SK-N-SH treated with all-trans-retinoic acid at 6 μM for 48 hours (cell line): Measurements from ENCODE around the gene IL5.
"Not testable (repeated sequence)": the region's sequence is repeated elsewhere in the genome, so short reads cannot be mapped to it uniquely, and the experiment has no call there.

Experiments used
- ATAC-seq: fragments of 200-7000 bp; cut with Tn5 transposase; 3 replicates; pipeline ENCODE4 v1.9.1; 2020; ENCODE audit warnings: mild to moderate bottlenecking, moderate library complexity
- ARNTL ChIP-seq: fragments of 450-650 bp; formaldehyde crosslinking; IDR thresholded peaks from 2 replicates; pipeline ENCODE4 v1.5.0; 2020; ENCODE audit warnings: low read depth, mild to moderate bottlenecking, moderate library complexity, borderline replicate concordance
- BACH2 ChIP-seq: fragments of 250-450 bp; sonication (Bioruptor Pico); IDR thresholded peaks from 2 replicates; pipeline ENCODE4 v1.9.0; 2021; ENCODE audit warnings: mild to moderate bottlenecking, borderline replicate concordance
- CSDC2 ChIP-seq: fragments of 250-450 bp; sonication (Bioruptor Pico); IDR thresholded peaks from 2 replicates; pipeline ENCODE4 v1.5.0; 2020; ENCODE audit warnings: mild to moderate bottlenecking, moderate library complexity
- CSRNP3 ChIP-seq: fragments of 250-450 bp; sonication (Bioruptor Pico); IDR thresholded peaks from 2 replicates; pipeline ENCODE4 v1.5.1; 2021; ENCODE audit warnings: mild to moderate bottlenecking, moderate library complexity
- ESRRG ChIP-seq: fragments of 250-450 bp; sonication (Bioruptor Pico); IDR thresholded peaks from 2 replicates; pipeline ENCODE4 v1.6.1; 2021; ENCODE audit warnings: mild to moderate bottlenecking
- GLIS3 ChIP-seq: fragments of 250-450 bp; sonication (Bioruptor Pico); IDR thresholded peaks from 2 replicates; pipeline ENCODE4 v1.5.0; 2020; ENCODE audit warnings: mild to moderate bottlenecking, moderate library complexity
- ISL1 ChIP-seq: fragments of 250-450 bp; sonication (Bioruptor Pico); IDR thresholded peaks from 2 replicates; pipeline ENCODE4 v2.1.2; 2022; ENCODE audit warnings: mild to moderate bottlenecking, moderate library complexity
- OSR1 ChIP-seq: fragments of 250-450 bp; sonication (Bioruptor Pico); IDR thresholded peaks from 2 replicates; pipeline ENCODE4 v1.8.0; 2022; ENCODE audit warnings: moderate library complexity, mild to moderate bottlenecking, inconsistent platforms
- SNAI2 ChIP-seq: fragments of 250-450 bp; sonication (Bioruptor Pico); IDR thresholded peaks from 2 replicates; pipeline ENCODE4 v1.5.0; 2020; ENCODE audit warnings: mild to moderate bottlenecking, moderate library complexity
- TCF4 ChIP-seq: fragments of 250-450 bp; sonication (Bioruptor Pico); IDR thresholded peaks from 2 replicates; pipeline ENCODE4 v1.8.0; 2021; ENCODE audit warnings: mild to moderate bottlenecking, moderate library complexity, borderline replicate concordance
- TOX ChIP-seq: fragments of 250-450 bp; sonication (Bioruptor Pico); IDR thresholded peaks from 2 replicates; pipeline ENCODE4 v1.8.0; 2021; ENCODE audit warnings: mild to moderate bottlenecking, moderate library complexity, borderline replicate concordance
- ZC3H10 ChIP-seq: fragments of 250-450 bp; sonication (Bioruptor Pico); IDR thresholded peaks from 2 replicates; pipeline ENCODE4 v1.5.1; 2021; ENCODE audit warnings: mild to moderate bottlenecking, moderate library complexity
- ZFP3 ChIP-seq: fragments of 250-450 bp; sonication (Bioruptor Pico); IDR thresholded peaks from 2 replicates; pipeline ENCODE4 v1.5.0; 2020; ENCODE audit warnings: mild to moderate bottlenecking, moderate library complexity
- ZFP30 ChIP-seq: fragments of 450-650 bp; formaldehyde crosslinking; IDR thresholded peaks from 2 replicates; pipeline ENCODE4 v1.5.0; 2022; ENCODE audit warnings: mild to moderate bottlenecking, moderate library complexity
- ZNF565 ChIP-seq: fragments of 450-650 bp; formaldehyde crosslinking; conservative IDR thresholded peaks from 2 replicates; pipeline ENCODE4 v1.5.0; 2020; ENCODE audit warnings: low read depth, mild to moderate bottlenecking, moderate library complexity
- ZNF70 ChIP-seq: fragments of 450-650 bp; formaldehyde crosslinking; IDR thresholded peaks from 2 replicates; pipeline ENCODE4 v1.5.0; 2020; ENCODE audit warnings: mild to moderate bottlenecking, moderate library complexity
- TF ChIP-seq, protein P1 (sequence below): fragments of 250-450 bp; sonication (Bioruptor Pico); IDR thresholded peaks from 2 replicates; pipeline ENCODE4 v1.8.0; 2020; ENCODE audit warnings: mild to moderate bottlenecking, moderate library complexity, borderline replicate concordance
- TF ChIP-seq, protein P2 (sequence below): fragments of 250-450 bp; sonication (Bioruptor Pico); IDR thresholded peaks from 2 replicates; pipeline ENCODE4 v1.8.0; 2021; ENCODE audit warnings: low read depth, mild to moderate bottlenecking, moderate library complexity, borderline replicate concordance
- TF ChIP-seq, protein P3 (sequence below): fragments of 250-450 bp; sonication (Bioruptor Pico); IDR thresholded peaks from 2 replicates; pipeline ENCODE4 v1.5.1; 2020; ENCODE audit warnings: low read depth, mild to moderate bottlenecking, moderate library complexity
- TF ChIP-seq, protein P4 (sequence below): fragments of 250-450 bp; sonication (Bioruptor Pico); IDR thresholded peaks from 2 replicates; pipeline ENCODE4 v1.5.0; 2020; ENCODE audit warnings: mild to moderate bottlenecking, moderate library complexity

Gene IL5

DNA sequence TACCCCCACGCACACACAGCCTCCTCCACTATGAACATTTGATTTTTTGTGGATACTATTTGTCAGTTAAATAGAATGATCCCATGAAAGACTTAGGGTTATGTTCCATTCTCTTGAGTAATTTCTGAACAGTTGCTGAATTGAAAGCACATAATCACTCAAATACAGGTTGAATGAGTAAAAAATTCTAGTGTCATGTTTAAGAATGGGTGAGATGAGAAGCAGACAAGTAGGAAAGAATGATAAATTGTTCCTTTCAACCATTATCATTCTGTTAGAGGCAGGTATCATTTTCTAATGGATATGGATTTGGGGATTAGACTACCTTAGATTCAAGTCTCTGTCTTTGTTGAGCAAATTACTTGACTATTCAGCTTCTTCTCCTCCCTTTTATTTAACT lies 32.8 kb upstream of the IL5 start:
- ATAC-seq = no peak
- TF ChIP-seq CSDC2 (CRISPR knock-in tag) = no peak
- TF ChIP-seq OSR1 (CRISPR knock-in tag) = no peak
- TF ChIP-seq, protein P1, sequence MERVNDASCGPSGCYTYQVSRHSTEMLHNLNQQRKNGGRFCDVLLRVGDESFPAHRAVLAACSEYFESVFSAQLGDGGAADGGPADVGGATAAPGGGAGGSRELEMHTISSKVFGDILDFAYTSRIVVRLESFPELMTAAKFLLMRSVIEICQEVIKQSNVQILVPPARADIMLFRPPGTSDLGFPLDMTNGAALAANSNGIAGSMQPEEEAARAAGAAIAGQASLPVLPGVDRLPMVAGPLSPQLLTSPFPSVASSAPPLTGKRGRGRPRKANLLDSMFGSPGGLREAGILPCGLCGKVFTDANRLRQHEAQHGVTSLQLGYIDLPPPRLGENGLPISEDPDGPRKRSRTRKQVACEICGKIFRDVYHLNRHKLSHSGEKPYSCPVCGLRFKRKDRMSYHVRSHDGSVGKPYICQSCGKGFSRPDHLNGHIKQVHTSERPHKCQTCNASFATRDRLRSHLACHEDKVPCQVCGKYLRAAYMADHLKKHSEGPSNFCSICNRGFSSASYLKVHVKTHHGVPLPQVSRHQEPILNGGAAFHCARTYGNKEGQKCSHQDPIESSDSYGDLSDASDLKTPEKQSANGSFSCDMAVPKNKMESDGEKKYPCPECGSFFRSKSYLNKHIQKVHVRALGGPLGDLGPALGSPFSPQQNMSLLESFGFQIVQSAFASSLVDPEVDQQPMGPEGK (CRISPR knock-in tag) = no peak
- TF ChIP-seq ZNF565 (CRISPR knock-in tag) = no peak
- TF ChIP-seq, protein P2, sequence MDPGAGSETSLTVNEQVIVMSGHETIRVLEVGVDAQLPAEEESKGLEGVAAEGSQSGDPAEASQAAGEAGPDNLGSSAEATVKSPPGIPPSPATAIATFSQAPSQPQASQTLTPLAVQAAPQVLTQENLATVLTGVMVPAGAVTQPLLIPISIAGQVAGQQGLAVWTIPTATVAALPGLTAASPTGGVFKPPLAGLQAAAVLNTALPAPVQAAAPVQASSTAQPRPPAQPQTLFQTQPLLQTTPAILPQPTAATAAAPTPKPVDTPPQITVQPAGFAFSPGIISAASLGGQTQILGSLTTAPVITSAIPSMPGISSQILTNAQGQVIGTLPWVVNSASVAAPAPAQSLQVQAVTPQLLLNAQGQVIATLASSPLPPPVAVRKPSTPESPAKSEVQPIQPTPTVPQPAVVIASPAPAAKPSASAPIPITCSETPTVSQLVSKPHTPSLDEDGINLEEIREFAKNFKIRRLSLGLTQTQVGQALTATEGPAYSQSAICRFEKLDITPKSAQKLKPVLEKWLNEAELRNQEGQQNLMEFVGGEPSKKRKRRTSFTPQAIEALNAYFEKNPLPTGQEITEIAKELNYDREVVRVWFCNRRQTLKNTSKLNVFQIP (CRISPR knock-in tag) = no peak
- TF ChIP-seq CSRNP3 = no peak
- TF ChIP-seq TCF4 = no peak
- TF ChIP-seq GLIS3 (CRISPR knock-in tag) = no peak
- TF ChIP-seq ARNTL (CRISPR knock-in tag) = no peak
- no peak for TF ChIP-seq SNAI2 (CRISPR knock-in tag)
- TF ChIP-seq, all 23 proteins: peak for 0

GRCh38 chr5:132566657-132567056 lies 23.3 kb upstream of the IL5 start:
- ATAC-seq = no peak
- TF ChIP-seq TOX (no peak), ARNTL (CRISPR knock-in tag) (no peak), ZFP30 (CRISPR knock-in tag) (no peak), ZNF565 (CRISPR knock-in tag) (no peak), ZNF70 (no peak), ZC3H10 (no peak)
- TF ChIP-seq, protein P3, sequence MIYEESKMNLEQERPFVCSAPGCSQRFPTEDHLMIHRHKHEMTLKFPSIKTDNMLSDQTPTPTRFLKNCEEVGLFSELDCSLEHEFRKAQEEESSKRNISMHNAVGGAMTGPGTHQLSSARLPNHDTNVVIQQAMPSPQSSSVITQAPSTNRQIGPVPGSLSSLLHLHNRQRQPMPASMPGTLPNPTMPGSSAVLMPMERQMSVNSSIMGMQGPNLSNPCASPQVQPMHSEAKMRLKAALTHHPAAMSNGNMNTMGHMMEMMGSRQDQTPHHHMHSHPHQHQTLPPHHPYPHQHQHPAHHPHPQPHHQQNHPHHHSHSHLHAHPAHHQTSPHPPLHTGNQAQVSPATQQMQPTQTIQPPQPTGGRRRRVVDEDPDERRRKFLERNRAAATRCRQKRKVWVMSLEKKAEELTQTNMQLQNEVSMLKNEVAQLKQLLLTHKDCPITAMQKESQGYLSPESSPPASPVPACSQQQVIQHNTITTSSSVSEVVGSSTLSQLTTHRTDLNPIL (CRISPR knock-in tag) = no peak

DNA sequence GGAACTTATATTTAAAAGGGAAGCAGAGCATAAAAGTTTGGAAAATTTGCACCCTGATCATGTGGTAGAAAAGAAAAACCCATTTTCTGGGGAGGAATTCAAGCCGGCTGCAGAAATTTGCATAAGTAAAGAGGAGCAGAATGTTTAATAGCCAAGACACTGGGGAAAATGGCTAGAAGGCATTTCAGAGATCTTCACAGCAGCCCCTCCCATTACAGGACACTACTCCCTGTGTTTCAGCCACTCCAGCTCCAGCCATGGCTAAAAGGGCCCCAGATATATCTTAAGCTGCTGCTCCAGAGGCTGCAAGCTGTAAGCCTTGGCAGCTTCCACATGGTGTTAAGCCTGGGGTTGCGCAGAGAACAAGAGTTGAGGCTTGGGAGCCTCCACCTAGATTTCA lies 21.2 kb upstream of the IL5 start:
- not testable (repeated sequence) for ATAC-seq

DNA sequence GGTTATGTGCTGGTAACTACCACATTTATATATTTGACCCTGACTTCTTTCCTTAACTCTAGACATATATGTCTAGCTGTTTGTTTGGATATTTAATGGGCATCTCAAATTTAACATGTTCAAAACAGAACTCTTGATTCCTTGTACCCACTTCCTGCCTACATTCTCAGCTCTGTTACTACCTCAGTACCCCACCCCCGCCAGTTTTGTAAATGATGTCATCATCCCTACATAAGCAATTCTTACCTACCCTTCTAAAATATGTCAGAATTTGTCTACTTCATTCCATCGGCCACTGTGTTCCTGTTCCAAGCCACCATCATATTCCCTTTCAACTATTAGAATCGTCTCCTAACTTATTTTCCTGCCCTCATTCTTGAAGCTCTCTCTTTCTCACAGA lies 18.3 kb upstream of the IL5 start:
- TF ChIP-seq, protein P4, sequence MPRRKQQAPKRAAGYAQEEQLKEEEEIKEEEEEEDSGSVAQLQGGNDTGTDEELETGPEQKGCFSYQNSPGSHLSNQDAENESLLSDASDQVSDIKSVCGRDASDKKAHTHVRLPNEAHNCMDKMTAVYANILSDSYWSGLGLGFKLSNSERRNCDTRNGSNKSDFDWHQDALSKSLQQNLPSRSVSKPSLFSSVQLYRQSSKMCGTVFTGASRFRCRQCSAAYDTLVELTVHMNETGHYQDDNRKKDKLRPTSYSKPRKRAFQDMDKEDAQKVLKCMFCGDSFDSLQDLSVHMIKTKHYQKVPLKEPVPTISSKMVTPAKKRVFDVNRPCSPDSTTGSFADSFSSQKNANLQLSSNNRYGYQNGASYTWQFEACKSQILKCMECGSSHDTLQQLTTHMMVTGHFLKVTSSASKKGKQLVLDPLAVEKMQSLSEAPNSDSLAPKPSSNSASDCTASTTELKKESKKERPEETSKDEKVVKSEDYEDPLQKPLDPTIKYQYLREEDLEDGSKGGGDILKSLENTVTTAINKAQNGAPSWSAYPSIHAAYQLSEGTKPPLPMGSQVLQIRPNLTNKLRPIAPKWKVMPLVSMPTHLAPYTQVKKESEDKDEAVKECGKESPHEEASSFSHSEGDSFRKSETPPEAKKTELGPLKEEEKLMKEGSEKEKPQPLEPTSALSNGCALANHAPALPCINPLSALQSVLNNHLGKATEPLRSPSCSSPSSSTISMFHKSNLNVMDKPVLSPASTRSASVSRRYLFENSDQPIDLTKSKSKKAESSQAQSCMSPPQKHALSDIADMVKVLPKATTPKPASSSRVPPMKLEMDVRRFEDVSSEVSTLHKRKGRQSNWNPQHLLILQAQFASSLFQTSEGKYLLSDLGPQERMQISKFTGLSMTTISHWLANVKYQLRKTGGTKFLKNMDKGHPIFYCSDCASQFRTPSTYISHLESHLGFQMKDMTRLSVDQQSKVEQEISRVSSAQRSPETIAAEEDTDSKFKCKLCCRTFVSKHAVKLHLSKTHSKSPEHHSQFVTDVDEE (CRISPR knock-in tag) = no peak
- TF ChIP-seq ESRRG (no peak), ISL1 (no peak), CSDC2 (CRISPR knock-in tag) (no peak), ZC3H10 (no peak), GLIS3 (CRISPR knock-in tag) (no peak), ZNF565 (CRISPR knock-in tag) (no peak), SNAI2 (CRISPR knock-in tag) (no peak), ZFP3 (no peak), BACH2 (CRISPR knock-in tag) (no peak)
- TF ChIP-seq, protein P1 (CRISPR knock-in tag) = no peak
- ATAC-seq = no peak
